Measurements from ENCODE around the gene KCNK13.

DNA sequence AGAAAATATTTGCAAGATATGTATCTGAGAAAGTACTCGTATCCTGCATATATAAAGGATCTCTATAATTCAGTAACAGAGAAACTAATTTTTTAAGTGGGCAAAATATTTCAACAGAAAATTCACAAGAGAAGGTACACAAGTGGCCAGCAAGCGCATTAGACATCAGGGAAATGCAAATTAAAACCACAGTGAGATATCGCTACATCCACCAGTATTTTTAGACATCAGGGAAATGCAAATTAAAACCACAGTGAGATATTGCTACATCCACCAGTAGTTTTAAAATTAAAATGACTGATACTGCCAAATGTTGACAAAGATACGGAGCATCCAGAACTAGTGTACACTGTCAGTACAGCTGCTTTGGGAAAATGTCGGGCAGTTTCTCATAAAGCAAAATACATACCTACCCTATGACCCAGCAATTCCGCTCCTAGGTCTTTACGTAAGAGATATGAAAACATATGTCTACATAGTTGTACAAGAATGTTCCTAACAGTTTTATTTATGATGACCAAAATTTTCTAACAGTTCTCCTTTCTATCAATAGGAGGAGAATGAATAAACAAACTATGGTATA, 2.8 kb upstream of the KCNK13 start:
- TF ChIP-seq EZH2 (IDR thresholded peaks at IDR 0.05; ENCODE audit: insufficient read depth, poor library complexity, severe bottlenecking) = no peak
- TF ChIP-seq EZH2phosphoT487 (IDR thresholded peaks at IDR 0.05; ENCODE audit: insufficient read depth, low read depth) = no peak
